ENCODE results near the gene BCLAF3. TPM values are rescaled to one million over a fixed set of nuclear protein-coding genes. Genes with fewer than 3 reads are reported as not detected.

BCLAF3 gene
- total and polyA plus RNA-seq, 2 donors (not counting 3 experiments of a cell fraction or from before 2014, with no cell fraction given), result 5.0 to 5.1 TPM

DNA sequence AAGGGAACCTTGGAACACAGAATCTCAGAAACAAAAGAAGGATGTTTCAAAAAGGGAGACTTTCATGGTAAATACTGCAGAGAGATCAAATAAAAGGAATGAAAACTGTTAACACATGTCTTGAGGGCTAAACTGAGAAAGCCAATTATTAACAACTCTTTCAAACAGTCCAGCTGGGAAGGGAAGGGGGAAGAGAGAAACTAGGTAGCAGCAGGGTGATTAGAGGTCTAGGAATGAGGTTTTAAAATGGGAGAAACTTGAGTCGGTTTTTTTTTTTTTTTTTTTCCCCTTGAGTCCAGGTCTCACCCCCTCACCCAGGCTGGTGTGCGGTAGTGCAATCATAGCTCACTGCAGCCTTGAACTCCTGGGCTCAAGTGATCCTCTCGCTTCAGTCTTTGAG, 4.3 kb downstream of the BCLAF3 start:
- Histone ChIP-seq H3K4me1 (ENCODE audit: control insufficient read depth, extremely low read depth, insufficient read depth, low read length) (peaks cover 3% of the 10 kb centered on the region), H3K36me3 (ENCODE audit: control insufficient read depth in 2 of 2, extremely low read depth in 1 of 2, insufficient read depth in 2 of 2, low read length in 2 of 2) (no peaks in the 10 kb centered on the region), H3K27me3 (ENCODE audit: control insufficient read depth in 2 of 2, insufficient read depth in 2 of 2, low read length in 2 of 2) (no peaks in the 10 kb centered on the region), H3K27ac (ENCODE audit: insufficient read depth, low read depth, low read length) (no peak overlapping the region), H3K9ac (replicated peaks; ENCODE audit: extremely low read depth, insufficient read depth, low read length) (no peak overlapping the region), H3K4me3 (replicated peaks in 1 of 3; ENCODE audit: insufficient read depth in 1 of 3, low read depth in 1 of 3, low read length in 3 of 3) (no peak overlapping the region), H3K9me3 (replicated peaks; ENCODE audit: control insufficient read depth, insufficient read depth, low read length) (no peaks in the 10 kb centered on the region), H3K4me2 (ENCODE audit: insufficient read depth, low read length) (no peak overlapping the region), H3K9me1 (replicated peaks; ENCODE audit: control insufficient read depth, extremely low read depth, insufficient read depth, low read length) (no peaks in the 10 kb centered on the region), H3K79me2 (ENCODE audit: control insufficient read depth, insufficient read depth, low read length) (no peaks in the 10 kb centered on the region), H4K20me1 (replicated peaks; ENCODE audit: control insufficient read depth, extremely low read depth, insufficient read depth, low read length) (no peaks in the 10 kb centered on the region), H2AFZ (ENCODE audit: low read depth, low read length) (no peak overlapping the region)
- TF ChIP-seq JUN (IDR thresholded peaks at IDR 0.05; ENCODE audit: borderline replicate concordance, insufficient read depth, insufficient read length, low read depth) (no peak), POLR2A (IDR thresholded peaks at IDR 0.05; ENCODE audit: low read depth, low read length) (no peak), GATA2 (IDR thresholded peaks at IDR 0.05; ENCODE audit: insufficient read depth, insufficient read length, low read depth, low read length) (no peak), POLR2AphosphoS5 (IDR thresholded peaks at IDR 0.05; ENCODE audit: insufficient read depth, low read depth, low read length) (no peak), MYC (IDR thresholded peaks at IDR 0.05; ENCODE audit: low read depth, low read length) (no peak), EZH2 (IDR thresholded peaks at IDR 0.05; ENCODE audit: borderline replicate concordance, low read depth, low read length, severe bottlenecking) (no peak), FOS (IDR thresholded peaks at IDR 0.05; ENCODE audit: borderline replicate concordance, insufficient read depth, low read length) (no peak)
- TF ChIP-seq, protein P1, sequence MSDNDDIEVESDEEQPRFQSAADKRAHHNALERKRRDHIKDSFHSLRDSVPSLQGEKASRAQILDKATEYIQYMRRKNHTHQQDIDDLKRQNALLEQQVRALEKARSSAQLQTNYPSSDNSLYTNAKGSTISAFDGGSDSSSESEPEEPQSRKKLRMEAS (IDR thresholded peaks at IDR 0.05; ENCODE audit: insufficient read depth, insufficient read length), result no peak
- TF ChIP-seq, protein P2, sequence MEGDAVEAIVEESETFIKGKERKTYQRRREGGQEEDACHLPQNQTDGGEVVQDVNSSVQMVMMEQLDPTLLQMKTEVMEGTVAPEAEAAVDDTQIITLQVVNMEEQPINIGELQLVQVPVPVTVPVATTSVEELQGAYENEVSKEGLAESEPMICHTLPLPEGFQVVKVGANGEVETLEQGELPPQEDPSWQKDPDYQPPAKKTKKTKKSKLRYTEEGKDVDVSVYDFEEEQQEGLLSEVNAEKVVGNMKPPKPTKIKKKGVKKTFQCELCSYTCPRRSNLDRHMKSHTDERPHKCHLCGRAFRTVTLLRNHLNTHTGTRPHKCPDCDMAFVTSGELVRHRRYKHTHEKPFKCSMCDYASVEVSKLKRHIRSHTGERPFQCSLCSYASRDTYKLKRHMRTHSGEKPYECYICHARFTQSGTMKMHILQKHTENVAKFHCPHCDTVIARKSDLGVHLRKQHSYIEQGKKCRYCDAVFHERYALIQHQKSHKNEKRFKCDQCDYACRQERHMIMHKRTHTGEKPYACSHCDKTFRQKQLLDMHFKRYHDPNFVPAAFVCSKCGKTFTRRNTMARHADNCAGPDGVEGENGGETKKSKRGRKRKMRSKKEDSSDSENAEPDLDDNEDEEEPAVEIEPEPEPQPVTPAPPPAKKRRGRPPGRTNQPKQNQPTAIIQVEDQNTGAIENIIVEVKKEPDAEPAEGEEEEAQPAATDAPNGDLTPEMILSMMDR (IDR thresholded peaks at IDR 0.05; ENCODE audit: extremely low read depth in 1 of 2, insufficient read depth in 1 of 2, low read depth in 1 of 2, low read length in 2 of 2), result no peak
- CTCF ChIA-PET, result no interaction called here
- dilution Hi-C loops (cut with MboI; ENCODE audit: extremely low pct_ligation_motif_present, low sequenced_read_pairs), result no loop called here
- intact Hi-C loops (cut with micrococcal nuclease), result no loop called here
- DNase-seq (ENCODE audit: low read depth, low spot score) (no peak), FAIRE-seq (no peak)
- no TSS peak for BruUV-seq (replicated peaks)
- POLR2A ChIA-PET, result interaction anchor here (0.7 kb wide), 1 partner anchor 417 kb away, joined by 6 read pairs; no protein-coding TSS in a partner anchor
